Astrocyte of the spinal cord (primary cell): ENCODE data around the gene APOBEC4.

ENCODE experiments used
- DNase-seq: peaks from one replicate; pipeline ENCODE4 v3.0.0; 2011; ENCODE audit warnings: low read depth, low spot score
- H3K4me3 ChIP-seq: 2 replicates; pipeline ENCODE4 v1.5.1; 2011; ENCODE audit warnings: low read depth, mild to moderate bottlenecking, low read length, moderate library complexity
- CTCF ChIP-seq: IDR thresholded peaks from 2 replicates; pipeline ENCODE4 v1.5.1; 2012; ENCODE audit warnings: low read depth, mild to moderate bottlenecking, low read length, inconsistent platforms
- in situ Hi-C: cut with HindIII; loops from 2 replicates; pipeline ENCODE4 v1.10.0; 2017; ENCODE audit warnings: low sequenced_read_pairs

APOBEC4 gene

DNA sequence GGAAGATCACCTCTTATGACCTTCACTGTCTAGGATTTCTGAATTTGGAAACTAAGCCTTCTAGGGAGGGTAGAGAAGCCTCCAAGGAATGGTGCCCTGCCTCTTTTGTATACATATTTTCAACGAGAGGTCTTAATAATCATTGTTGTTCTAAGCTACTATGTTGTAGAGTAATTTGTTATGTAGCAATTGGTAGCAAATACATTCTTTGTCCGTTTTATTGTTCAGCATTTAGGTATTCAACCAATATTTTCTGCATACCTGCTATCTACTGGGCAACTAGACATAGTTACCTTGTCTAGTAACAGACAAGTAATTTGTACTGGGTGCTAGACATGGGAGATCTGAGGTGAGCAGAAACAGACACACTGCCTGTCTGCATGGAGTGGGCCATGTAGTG is 42.1 kb downstream of the APOBEC4 start:
- in situ Hi-C loops: no loop called here

GRCh38 chr1:183609759-183610452 is 43.2 kb downstream of the APOBEC4 start:
- no peak for TF ChIP-seq CTCF
- DNase-seq: no peak
- in situ Hi-C loops: no loop called here
- H3K4me3 ChIP-seq: no peak overlapping the region

More for the DNA sequence above, 42.1 kb downstream of the APOBEC4 start:
- no peak for DNase-seq
- no peak overlapping the region for H3K4me3 ChIP-seq
- no peak for TF ChIP-seq CTCF

DNA sequence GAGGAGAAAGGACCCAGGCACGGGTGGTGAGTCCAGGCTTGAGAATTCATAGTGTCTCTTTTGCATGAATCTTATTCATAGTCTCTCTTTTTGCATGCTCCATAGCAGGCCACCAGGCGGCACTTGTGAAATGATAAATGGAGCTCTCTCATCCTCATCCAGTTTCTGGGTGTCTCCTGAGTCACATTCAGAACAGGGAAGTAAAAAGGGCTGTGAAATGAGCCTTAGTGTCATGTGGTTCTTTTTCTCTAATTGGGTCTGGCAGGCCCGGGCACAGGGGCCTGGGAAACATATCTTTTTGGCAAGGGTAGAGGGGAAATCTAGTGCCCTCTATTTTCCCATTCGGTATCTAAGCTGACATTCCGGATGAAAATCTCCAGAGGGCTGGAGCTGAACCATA is 43.8 kb downstream of the APOBEC4 start:
- no peak overlapping the region for H3K4me3 ChIP-seq
- in situ Hi-C loops: no loop called here
- peak; percentile 53 for TF ChIP-seq CTCF
- DNase-seq: peak; percentile 53

DNA sequence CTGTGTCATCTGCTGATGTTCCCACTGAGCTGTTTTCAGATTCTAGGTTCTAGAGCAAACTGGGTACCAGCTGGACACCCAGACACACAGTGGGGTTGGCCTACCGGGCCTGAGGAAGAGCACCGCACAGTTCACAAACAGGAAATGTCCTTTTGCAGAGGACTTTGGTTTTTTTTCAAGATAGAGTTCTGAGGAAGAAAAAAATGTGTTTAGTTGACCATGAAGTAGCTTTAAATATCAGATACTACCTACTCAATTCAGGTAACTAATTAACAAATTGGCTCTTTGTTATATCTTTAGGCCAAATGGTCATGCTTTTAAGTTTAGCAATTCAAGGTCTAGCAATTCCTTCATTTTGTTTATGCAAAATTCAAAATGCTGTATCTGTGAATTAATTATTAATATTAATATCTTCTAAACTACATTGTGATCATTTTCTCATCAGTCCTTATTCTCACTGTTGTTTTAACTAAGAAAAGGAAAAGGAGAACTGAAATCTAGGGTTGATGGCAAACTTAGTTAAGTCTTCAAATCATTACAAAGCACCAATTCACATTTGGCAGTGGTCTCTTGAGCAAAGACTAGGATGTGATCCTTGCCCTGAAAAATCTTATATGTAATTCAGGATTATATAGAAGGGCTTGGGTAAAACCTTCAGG is 45.7 kb downstream of the APOBEC4 start:
- no peak for TF ChIP-seq CTCF
- no peak overlapping the region for H3K4me3 ChIP-seq
- in situ Hi-C loops: no loop called here
- DNase-seq: no peak

DNA sequence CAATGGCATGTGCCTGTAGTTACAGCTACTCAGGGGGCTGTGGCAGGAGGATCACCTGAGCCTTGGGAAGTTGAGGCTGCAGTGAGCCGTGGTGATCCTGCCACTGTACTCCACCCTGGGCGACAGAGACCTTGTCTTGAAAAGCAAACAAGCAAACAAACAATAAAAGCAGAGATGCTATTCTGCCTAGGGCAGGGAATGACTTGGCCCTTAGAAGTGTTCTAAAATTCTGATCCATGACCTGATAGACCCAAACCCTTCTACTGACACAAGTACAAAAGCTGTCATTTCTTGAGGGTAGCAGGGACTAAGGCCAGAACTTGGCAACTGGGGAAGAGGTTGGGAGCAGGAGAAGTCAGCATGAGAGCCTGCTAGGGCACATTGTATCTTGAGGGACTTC is 47.2 kb downstream of the APOBEC4 start:
- no peak for DNase-seq
- no peak overlapping the region for H3K4me3 ChIP-seq
- in situ Hi-C loops: no loop called here
- TF ChIP-seq CTCF: no peak

- in situ Hi-C loops: no loop called here
- no peak for DNase-seq
- no peak for TF ChIP-seq CTCF
- H3K4me3 ChIP-seq: no peak overlapping the region
These were observed 48.3 kb downstream of the APOBEC4 start for GRCh38 chr1:183604815-183605214.
